ENCODE data around the gene MRPL41.

GRCh38 chr9:137544176-137544760 lies 7.4 kb upstream of the MRPL41 start:
- TF ChIP-seq POLR2A (IDR thresholded peaks at IDR 0.05; ENCODE audit: low read length) = no peak
- TF ChIP-seq RFX5 (IDR thresholded peaks at IDR 0.05) = no peak
- TF ChIP-seq RCOR1 (IDR thresholded peaks at IDR 0.05; ENCODE audit: low read depth, low read length) = no peak
- TF ChIP-seq, protein P1, sequence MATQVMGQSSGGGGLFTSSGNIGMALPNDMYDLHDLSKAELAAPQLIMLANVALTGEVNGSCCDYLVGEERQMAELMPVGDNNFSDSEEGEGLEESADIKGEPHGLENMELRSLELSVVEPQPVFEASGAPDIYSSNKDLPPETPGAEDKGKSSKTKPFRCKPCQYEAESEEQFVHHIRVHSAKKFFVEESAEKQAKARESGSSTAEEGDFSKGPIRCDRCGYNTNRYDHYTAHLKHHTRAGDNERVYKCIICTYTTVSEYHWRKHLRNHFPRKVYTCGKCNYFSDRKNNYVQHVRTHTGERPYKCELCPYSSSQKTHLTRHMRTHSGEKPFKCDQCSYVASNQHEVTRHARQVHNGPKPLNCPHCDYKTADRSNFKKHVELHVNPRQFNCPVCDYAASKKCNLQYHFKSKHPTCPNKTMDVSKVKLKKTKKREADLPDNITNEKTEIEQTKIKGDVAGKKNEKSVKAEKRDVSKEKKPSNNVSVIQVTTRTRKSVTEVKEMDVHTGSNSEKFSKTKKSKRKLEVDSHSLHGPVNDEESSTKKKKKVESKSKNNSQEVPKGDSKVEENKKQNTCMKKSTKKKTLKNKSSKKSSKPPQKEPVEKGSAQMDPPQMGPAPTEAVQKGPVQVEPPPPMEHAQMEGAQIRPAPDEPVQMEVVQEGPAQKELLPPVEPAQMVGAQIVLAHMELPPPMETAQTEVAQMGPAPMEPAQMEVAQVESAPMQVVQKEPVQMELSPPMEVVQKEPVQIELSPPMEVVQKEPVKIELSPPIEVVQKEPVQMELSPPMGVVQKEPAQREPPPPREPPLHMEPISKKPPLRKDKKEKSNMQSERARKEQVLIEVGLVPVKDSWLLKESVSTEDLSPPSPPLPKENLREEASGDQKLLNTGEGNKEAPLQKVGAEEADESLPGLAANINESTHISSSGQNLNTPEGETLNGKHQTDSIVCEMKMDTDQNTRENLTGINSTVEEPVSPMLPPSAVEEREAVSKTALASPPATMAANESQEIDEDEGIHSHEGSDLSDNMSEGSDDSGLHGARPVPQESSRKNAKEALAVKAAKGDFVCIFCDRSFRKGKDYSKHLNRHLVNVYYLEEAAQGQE (IDR thresholded peaks at IDR 0.05) = no peak
- TF ChIP-seq CTCF (IDR thresholded peaks at IDR 0.05) = no peak
- no peak for TF ChIP-seq EP300 (IDR thresholded peaks at IDR 0.05)
- TF ChIP-seq NR3C1 (IDR thresholded peaks at IDR 0.05) = no peak
- no peak for TF ChIP-seq HMGXB4 (CRISPR knock-in tag; IDR thresholded peaks at IDR 0.05; ENCODE audit: borderline replicate concordance)
- no peak for TF ChIP-seq PBX3 (IDR thresholded peaks at IDR 0.05)
- no peak for TF ChIP-seq SMC3 (IDR thresholded peaks at IDR 0.05)
- TF ChIP-seq USF2 (IDR thresholded peaks at IDR 0.05) = no peak
- no peak for TF ChIP-seq KDM1A (IDR thresholded peaks at IDR 0.05; ENCODE audit: low read depth)
- TF ChIP-seq PHF8 (IDR thresholded peaks at IDR 0.05; ENCODE audit: borderline replicate concordance, low read depth) = no peak
- TF ChIP-seq RAD21 (conservative IDR thresholded peaks at IDR 0.05 in 1 of 2, IDR thresholded peaks at IDR 0.05 in 1 of 2) = no peak
